K562 (cell line): ENCODE measurements around the gene NXPH4. TPM values are rescaled to one million over a fixed set of nuclear protein-coding genes. Genes with fewer than 3 reads are reported as not detected.

Experiments used
- TBP ChIP-seq: optimal IDR thresholded peaks from 2 replicates; pipeline ENCODE3; 2011; ENCODE audit warnings: low read depth, low read length, improper control_type of control experiment
- polyA plus RNA-seq, 8 experiments: library from polyadenylated mRNA; depleted of rRNA in 4 of 8; stranded (reverse) in 5 of 8; unstranded in 3 of 8; fragments of >200 nt; fragmentation: Nextera tagmentation in 2 of 8; fragmentation: Illumina TruSeq in 1 of 8; extraction: Ambion mirVana in 2 of 8; extraction: Trizol in 1 of 8; gene quantifications; 2 replicates each; pipeline versions ENCODE4 v1.2.1 to v1.2.3, GENCODE V29; 2011 to 2014; ENCODE audit warnings: inconsistent platforms in 1 of 8, missing spikeins in 1 of 8
- total RNA-seq, 7 experiments: library from RNA; depleted of rRNA in 6 of 7; stranded (reverse); fragments of >200 nt in 6 of 7; fragmentation: Illumina TruSeq in 2 of 7; extraction: Trizol in 2 of 7; gene quantifications; 2 replicates each; pipeline versions ENCODE4 v1.2.1 to v1.2.3, GENCODE V29; 2011 to 2021; ENCODE audit warnings: low replicate concordance in 1 of 7
- TF ChIP-seq, protein P1 (sequence below): fragments of 450-650 bp; IDR thresholded peaks from 2 replicates; pipeline ENCODE4 v1.6.1; 2016; ENCODE audit warnings: mild to moderate bottlenecking, moderate library complexity
- TF ChIP-seq, protein P2 (sequence below): sonication (generic); formaldehyde crosslinking; IDR thresholded peaks from 2 replicates; pipeline ENCODE4 v1.8.0; 2022; ENCODE audit warnings: mild to moderate bottlenecking, missing genetic modification reagents, borderline replicate concordance

The NXPH4 gene
- total and polyA plus RNA-seq, 9 of the 15 experiments (the other 6 are each of a cell fraction or from before 2014, with no cell fraction given), result 0.49 to 2.7 (median 1.1) TPM; not detected in 4

DNA sequence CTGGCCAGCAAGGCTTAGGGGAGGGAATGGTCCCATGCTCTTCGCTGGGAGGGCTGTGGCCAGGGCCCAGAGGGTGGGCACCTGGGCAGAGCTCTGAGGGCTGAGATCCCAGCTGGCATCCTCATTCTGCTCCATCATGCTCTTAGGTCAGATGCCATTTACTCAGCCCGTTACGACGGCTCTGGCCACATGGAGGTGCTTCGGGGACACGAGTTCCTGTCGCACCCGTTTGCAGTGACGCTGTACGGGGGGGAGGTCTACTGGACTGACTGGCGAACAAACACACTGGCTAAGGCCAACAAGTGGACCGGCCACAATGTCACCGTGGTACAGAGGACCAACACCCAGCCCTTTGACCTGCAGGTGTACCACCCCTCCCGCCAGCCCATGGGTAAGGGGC is 38.4 kb upstream of the NXPH4 start (continued):
- TF ChIP-seq, protein P1, sequence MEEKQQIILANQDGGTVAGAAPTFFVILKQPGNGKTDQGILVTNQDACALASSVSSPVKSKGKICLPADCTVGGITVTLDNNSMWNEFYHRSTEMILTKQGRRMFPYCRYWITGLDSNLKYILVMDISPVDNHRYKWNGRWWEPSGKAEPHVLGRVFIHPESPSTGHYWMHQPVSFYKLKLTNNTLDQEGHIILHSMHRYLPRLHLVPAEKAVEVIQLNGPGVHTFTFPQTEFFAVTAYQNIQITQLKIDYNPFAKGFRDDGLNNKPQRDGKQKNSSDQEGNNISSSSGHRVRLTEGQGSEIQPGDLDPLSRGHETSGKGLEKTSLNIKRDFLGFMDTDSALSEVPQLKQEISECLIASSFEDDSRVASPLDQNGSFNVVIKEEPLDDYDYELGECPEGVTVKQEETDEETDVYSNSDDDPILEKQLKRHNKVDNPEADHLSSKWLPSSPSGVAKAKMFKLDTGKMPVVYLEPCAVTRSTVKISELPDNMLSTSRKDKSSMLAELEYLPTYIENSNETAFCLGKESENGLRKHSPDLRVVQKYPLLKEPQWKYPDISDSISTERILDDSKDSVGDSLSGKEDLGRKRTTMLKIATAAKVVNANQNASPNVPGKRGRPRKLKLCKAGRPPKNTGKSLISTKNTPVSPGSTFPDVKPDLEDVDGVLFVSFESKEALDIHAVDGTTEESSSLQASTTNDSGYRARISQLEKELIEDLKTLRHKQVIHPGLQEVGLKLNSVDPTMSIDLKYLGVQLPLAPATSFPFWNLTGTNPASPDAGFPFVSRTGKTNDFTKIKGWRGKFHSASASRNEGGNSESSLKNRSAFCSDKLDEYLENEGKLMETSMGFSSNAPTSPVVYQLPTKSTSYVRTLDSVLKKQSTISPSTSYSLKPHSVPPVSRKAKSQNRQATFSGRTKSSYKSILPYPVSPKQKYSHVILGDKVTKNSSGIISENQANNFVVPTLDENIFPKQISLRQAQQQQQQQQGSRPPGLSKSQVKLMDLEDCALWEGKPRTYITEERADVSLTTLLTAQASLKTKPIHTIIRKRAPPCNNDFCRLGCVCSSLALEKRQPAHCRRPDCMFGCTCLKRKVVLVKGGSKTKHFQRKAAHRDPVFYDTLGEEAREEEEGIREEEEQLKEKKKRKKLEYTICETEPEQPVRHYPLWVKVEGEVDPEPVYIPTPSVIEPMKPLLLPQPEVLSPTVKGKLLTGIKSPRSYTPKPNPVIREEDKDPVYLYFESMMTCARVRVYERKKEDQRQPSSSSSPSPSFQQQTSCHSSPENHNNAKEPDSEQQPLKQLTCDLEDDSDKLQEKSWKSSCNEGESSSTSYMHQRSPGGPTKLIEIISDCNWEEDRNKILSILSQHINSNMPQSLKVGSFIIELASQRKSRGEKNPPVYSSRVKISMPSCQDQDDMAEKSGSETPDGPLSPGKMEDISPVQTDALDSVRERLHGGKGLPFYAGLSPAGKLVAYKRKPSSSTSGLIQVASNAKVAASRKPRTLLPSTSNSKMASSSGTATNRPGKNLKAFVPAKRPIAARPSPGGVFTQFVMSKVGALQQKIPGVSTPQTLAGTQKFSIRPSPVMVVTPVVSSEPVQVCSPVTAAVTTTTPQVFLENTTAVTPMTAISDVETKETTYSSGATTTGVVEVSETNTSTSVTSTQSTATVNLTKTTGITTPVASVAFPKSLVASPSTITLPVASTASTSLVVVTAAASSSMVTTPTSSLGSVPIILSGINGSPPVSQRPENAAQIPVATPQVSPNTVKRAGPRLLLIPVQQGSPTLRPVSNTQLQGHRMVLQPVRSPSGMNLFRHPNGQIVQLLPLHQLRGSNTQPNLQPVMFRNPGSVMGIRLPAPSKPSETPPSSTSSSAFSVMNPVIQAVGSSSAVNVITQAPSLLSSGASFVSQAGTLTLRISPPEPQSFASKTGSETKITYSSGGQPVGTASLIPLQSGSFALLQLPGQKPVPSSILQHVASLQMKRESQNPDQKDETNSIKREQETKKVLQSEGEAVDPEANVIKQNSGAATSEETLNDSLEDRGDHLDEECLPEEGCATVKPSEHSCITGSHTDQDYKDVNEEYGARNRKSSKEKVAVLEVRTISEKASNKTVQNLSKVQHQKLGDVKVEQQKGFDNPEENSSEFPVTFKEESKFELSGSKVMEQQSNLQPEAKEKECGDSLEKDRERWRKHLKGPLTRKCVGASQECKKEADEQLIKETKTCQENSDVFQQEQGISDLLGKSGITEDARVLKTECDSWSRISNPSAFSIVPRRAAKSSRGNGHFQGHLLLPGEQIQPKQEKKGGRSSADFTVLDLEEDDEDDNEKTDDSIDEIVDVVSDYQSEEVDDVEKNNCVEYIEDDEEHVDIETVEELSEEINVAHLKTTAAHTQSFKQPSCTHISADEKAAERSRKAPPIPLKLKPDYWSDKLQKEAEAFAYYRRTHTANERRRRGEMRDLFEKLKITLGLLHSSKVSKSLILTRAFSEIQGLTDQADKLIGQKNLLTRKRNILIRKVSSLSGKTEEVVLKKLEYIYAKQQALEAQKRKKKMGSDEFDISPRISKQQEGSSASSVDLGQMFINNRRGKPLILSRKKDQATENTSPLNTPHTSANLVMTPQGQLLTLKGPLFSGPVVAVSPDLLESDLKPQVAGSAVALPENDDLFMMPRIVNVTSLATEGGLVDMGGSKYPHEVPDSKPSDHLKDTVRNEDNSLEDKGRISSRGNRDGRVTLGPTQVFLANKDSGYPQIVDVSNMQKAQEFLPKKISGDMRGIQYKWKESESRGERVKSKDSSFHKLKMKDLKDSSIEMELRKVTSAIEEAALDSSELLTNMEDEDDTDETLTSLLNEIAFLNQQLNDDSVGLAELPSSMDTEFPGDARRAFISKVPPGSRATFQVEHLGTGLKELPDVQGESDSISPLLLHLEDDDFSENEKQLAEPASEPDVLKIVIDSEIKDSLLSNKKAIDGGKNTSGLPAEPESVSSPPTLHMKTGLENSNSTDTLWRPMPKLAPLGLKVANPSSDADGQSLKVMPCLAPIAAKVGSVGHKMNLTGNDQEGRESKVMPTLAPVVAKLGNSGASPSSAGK, result peak; percentile 95
- TF ChIP-seq, protein P2, sequence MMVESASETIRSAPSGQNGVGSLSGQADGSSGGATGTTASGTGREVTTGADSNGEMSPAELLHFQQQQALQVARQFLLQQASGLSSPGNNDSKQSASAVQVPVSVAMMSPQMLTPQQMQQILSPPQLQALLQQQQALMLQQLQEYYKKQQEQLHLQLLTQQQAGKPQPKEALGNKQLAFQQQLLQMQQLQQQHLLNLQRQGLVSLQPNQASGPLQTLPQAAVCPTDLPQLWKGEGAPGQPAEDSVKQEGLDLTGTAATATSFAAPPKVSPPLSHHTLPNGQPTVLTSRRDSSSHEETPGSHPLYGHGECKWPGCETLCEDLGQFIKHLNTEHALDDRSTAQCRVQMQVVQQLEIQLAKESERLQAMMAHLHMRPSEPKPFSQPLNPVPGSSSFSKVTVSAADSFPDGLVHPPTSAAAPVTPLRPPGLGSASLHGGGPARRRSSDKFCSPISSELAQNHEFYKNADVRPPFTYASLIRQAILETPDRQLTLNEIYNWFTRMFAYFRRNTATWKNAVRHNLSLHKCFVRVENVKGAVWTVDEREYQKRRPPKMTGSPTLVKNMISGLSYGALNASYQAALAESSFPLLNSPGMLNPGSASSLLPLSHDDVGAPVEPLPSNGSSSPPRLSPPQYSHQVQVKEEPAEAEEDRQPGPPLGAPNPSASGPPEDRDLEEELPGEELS (CRISPR knock-in tag), result peak; percentile 66; the same call in 1 of the 2 replicates
- TF ChIP-seq TBP, result no peak
